22Rv1 (cell line): ENCODE data around the gene VPS45.

Experiments used
- CTCF ChIP-seq: fragments of 450-650 bp; IDR thresholded peaks from 2 replicates; pipeline ENCODE4 v1.5.1; 2017; ENCODE audit warnings: mild to moderate bottlenecking
- ZFX ChIP-seq: fragments of 450-650 bp; IDR thresholded peaks from 2 replicates; pipeline ENCODE4 v1.6.1; 2017; ENCODE audit warnings: antibody characterized with exemption, borderline replicate concordance

- TF ChIP-seq CTCF (no peak), ZFX (no peak)
Measured at GRCh38 chr1:150154143-150154542, 86.6 kb downstream of the VPS45 start.
